BE2C (cell line): Measurements from ENCODE around the gene SEMA3B.

Experiments
- DNase-seq: peaks from one replicate; pipeline ENCODE4 v3.0.0-alpha.2; 2020
- H3K27me3 ChIP-seq: fragments of 250-450 bp; sonication (Bioruptor Pico); 2 replicates; pipeline ENCODE4 v1.5.1; 2020; ENCODE audit warnings: mild to moderate bottlenecking
- H3K36me3 ChIP-seq: fragments of 250-450 bp; sonication (Bioruptor Pico); 2 replicates; pipeline ENCODE4 v1.5.1; 2020; ENCODE audit warnings: mild to moderate bottlenecking
- H3K4me1 ChIP-seq: fragments of 250-450 bp; sonication (Bioruptor Pico); 2 replicates; pipeline ENCODE4 v1.5.1; 2020
- H3K4me3 ChIP-seq: 2 replicates; pipeline ENCODE4 v1.5.1; 2011; ENCODE audit warnings: low read depth, low read length
- H3K9me3 ChIP-seq: fragments of 250-450 bp; sonication (Bioruptor Pico); 2 replicates; pipeline ENCODE4 v1.5.1; 2020
- CTCF ChIP-seq: IDR thresholded peaks from 2 replicates; pipeline ENCODE4 v1.5.1; 2012; ENCODE audit warnings: mild to moderate bottlenecking, low read depth, low read length

SEMA3B gene

GRCh38 chr3:50272911-50273688 lies 4.2 kb downstream of the SEMA3B start:
- Histone ChIP-seq H3K36me3 (no peaks in the 10 kb centered on the region), H3K9me3 (no peaks in the 10 kb centered on the region), H3K4me1 (no peaks in the 10 kb centered on the region), H3K4me3 (no peak overlapping the region), H3K27me3 (peaks cover 43% of the 10 kb centered on the region)
- peak; percentile 76 for TF ChIP-seq CTCF
- DNase-seq, result peak; percentile 71

DNA sequence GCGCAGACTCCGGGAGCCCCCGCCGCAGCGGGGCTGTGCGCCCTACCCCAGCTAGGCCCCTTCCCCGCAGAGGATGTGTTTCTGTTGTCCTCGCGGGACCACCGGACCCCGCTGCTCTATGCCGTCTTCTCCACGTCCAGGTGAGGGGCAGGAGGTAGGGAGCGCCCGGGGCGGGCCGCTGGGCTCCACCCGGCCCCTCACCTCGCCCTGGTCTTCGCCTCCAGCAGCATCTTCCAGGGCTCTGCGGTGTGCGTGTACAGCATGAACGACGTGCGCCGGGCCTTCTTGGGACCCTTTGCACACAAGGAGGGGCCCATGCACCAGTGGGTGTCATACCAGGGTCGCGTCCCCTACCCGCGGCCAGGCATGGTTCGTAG lies 4.7 kb downstream of the SEMA3B start:
- Histone ChIP-seq H3K4me3 (no peak overlapping the region), H3K9me3 (no peaks in the 10 kb centered on the region), H3K27me3 (peaks cover 43% of the 10 kb centered on the region), H3K36me3 (no peaks in the 10 kb centered on the region), H3K4me1 (no peaks in the 10 kb centered on the region)
- no peak for TF ChIP-seq CTCF
- no peak for DNase-seq

DNA sequence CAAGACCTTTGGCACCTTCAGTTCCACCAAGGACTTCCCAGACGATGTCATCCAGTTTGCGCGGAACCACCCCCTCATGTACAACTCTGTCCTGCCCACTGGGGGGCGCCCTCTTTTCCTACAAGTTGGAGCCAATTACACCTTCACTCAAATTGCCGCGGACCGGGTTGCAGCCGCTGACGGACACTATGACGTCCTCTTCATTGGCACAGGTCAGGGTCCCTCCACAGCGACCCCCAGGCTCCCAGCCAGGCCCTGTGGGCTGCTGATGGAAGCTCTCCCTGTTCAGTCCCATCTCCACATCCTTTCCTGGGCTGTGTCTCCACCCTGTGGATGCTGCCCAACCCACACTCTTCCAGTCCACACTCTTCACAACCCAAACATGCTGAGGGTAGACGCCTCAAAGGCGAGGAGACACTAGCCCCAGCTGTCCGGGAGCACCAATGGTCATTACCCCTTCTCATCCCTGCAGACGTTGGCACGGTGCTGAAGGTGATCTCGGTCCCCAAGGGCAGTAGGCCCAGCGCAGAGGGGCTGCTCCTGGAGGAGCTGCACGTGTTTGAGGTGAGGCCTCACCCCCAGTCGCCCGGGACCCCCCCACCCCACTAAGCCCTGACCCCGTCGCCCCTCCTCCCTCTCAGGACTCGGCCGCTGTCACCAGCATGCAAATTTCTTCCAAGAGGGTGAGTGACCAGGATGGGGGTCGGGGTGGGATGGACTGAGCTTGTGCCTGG lies 5.6 kb downstream of the SEMA3B start:
- no peaks in the 10 kb centered on the region for H3K36me3 ChIP-seq
- no peaks in the 10 kb centered on the region for H3K9me3 ChIP-seq
- peak; percentile 73 for TF ChIP-seq CTCF
- no peaks in the 10 kb centered on the region for H3K4me1 ChIP-seq
- no peak overlapping the region for H3K4me3 ChIP-seq
- peak; percentile 55 for DNase-seq
- H3K27me3 ChIP-seq, result peaks cover 43% of the 10 kb centered on the region

DNA sequence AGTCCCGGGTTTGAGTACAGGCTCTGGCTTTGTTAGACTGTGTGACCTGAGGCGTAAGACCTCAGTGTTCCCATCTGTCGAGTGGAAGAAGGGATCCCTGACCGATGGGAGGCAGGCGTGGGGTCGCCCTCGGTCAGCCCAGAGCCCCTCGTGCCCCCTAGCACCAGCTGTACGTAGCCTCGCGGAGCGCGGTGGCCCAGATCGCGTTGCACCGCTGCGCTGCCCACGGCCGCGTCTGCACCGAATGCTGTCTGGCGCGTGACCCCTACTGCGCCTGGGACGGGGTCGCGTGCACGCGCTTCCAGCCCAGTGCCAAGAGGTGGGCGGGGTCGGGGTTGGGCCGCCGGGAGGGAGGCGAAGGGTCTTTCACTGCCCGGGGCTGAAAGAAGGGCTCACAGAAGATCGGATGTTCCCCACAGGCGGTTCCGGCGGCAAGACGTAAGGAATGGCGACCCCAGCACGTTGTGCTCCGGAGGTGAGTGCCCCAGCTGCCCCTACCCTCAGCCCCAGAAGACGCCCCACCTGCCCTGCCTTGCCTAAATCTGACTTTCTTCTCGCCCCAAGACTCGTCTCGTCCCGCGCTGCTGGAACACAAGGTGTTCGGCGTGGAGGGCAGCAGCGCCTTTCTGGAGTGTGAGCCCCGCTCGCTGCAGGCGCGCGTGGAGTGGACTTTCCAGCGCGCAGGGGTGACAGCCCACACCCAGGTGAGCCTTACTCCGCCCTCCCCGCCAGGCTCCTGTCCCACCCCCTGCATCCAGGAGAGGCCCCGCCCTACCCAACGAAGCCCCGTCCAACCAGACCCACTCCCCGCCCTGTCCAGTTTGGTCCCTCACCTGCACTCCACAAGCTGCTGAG lies 6.4 kb downstream of the SEMA3B start:
- no peak for DNase-seq
- TF ChIP-seq CTCF, result no peak
- Histone ChIP-seq H3K9me3 (no peaks in the 10 kb centered on the region), H3K36me3 (no peaks in the 10 kb centered on the region), H3K27me3 (peaks cover 43% of the 10 kb centered on the region), H3K4me1 (no peaks in the 10 kb centered on the region), H3K4me3 (no peak overlapping the region)

- Histone ChIP-seq H3K4me1 (no peaks in the 10 kb centered on the region), H3K27me3 (peaks cover 43% of the 10 kb centered on the region), H3K4me3 (no peak overlapping the region), H3K9me3 (no peaks in the 10 kb centered on the region), H3K36me3 (no peaks in the 10 kb centered on the region)
- DNase-seq, result no peak
- no peak for TF ChIP-seq CTCF
Measured at GRCh38 chr3:50275996-50276761, 7.2 kb downstream of the SEMA3B start.
